NCI-H1092 treated with DMSO at 0.1 percent for 48 hours (cell line): ENCODE data around the gene TRAF3.
A peak's percentile ranks its signal among the peaks of the same experiment; 100 is the strongest.
"Not testable (repeated sequence)": the region's sequence is repeated elsewhere in the genome, so short reads cannot be mapped to it uniquely, and the experiment has no call there.

Experiments
- DNase-seq: peaks from one replicate; lab custom pipeline; 2025; lab: John Stamatoyannopoulos, UW

The TRAF3 gene

DNA sequence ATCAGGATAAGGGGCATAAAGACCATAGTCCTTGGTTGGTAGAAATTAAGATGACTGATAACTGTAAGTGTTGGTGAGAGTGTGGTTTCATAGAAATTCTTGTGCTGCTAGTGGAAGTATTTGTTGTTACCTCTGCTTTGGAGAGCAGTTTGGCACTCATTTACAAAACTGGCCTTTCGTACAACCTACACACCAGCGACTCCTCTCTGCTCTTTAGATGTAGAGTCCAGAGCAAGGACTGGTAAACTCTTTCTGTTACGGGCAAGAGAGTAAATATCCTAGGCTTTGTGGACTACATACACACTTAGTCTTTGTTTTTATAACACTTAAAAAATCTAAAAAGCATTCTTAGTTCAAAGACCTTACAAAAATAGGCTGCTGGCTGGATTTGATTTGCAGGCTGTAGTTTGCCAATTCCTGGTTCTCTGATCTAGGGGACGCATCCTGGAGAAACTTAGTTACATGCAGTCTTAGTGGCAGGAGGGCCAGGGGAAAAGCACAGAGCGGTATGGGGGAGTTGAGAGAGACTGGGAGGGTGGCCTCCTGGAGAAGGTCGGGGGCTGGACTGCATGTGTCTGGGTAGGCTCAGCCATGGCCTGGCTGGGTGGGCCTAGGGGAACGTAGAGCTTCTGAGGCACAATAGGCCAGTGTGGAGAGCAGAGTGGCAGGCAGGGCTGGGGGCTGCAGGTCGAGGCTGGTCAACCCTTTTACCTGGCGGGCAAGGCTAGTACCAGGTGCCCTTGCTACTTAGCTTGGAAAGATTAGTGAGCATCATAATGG is 89.9 kb downstream of the TRAF3 start:
- DNase-seq: no peak

DNA sequence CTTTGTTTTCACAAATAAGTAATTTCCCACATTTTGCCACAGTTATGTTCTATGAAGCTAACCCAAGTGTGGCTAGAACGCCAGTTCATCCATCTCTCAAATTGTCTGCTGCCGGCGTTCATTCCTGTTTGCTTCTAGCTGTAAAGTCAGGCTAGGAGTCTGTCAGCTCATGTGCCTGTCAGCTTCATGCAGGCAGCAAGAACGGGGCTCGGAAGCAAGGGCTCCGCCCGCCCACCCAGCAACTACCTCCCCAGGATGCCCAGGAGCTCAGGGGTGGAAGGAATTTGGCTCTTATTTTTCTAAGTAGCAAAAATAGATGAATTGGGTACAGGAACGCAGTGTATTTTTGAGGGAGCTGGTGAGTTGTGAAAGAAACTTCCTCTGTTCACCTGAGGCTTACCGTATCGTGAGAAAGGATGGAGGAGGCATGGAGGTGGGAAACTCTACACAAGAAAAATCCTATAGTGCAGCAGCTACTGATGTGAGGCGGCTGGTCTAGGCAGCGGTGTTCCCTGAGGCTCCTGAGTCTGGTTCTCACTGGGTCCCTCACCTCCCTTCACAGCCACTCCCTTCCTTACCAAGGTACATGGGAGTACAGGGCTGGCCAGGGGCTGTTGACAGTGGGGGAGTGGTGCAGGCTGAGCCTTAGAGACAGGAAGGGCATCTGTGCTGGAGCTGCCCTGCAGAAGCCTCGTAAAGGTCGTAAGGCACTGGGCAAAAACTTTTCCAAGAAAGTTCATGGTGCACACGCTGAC is 90.8 kb downstream of the TRAF3 start:
- no peak for DNase-seq

- no peak for DNase-seq
Observed at GRCh38 chr14:102868956-102869547, 91.8 kb downstream of the TRAF3 start.

- DNase-seq: no peak
Observed at GRCh38 chr14:102870246-102870645, 93.0 kb downstream of the TRAF3 start.

GRCh38 chr14:102870994-102871831 is 94.0 kb downstream of the TRAF3 start:
- DNase-seq: peak; percentile 72

DNA sequence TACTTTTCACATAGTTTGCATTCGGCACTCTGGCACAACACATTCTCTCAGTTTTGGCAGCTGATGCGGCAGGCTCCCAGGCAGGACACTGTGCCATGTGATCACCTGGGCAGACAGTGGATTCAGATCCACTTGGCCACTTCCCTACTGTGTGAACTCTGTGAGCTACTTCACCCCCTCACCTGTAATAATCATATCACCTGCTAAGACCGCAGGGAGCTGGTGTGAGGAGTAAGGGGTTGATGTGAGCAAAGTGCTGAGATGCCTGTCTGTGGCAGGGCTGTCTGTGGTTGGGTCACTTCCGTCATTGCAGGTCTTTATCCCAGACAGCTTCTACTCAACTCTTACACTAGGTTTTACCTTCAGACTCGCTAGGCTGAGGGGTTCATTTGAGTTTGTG is 94.8 kb downstream of the TRAF3 start:
- DNase-seq: no peak

DNA sequence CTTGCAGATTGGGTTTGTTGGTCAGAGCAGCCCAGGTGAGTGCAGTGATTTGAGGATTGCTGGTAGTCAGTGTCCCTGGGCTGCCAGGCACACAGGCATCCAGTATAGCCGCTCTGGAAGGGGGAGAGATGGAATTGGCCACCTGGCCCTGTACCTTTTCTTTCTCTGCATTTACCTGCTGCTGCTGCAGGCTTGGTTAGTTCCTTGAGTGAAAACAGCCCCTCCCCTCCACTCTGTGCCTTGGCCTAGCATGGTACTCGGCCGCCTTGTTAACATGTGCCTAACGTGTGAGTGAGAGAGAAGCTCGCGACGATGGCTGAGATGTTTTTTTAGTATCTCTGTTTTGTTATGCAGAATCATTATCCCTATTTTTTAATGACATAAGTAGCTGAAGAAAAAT is 95.9 kb downstream of the TRAF3 start:
- no peak for DNase-seq

DNA sequence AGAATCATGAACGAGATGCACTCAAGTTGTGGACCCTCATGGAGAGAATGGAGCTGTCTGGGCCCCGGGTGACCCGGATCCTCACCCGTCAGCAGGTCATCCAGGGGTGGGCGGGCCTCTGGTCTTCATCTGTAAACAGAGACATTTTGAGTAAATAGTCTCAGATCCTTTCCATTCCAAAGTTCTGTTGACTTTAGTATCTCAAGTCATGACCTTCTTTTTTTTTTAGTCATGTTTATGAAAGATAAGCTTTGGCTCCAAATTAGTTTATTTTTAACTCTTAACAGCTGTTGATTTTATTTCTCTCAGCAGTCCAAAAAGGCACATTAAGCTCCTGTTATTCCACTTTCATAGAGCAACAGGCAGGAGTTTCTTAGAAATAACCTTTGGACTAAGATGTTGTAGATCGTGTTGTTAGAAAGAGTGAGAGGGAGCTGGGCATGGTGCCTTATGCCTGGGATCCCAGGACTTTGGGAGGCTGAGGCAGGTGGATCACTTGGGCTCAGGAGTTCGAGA is 96.4 kb downstream of the TRAF3 start:
- no peak for DNase-seq

- no peak for DNase-seq
Observed at GRCh38 chr14:102875652-102876051, 98.4 kb downstream of the TRAF3 start.

- not testable (repeated sequence) for DNase-seq
Observed at GRCh38 chr14:102877511-102877910, 100.3 kb downstream of the TRAF3 start.

DNA sequence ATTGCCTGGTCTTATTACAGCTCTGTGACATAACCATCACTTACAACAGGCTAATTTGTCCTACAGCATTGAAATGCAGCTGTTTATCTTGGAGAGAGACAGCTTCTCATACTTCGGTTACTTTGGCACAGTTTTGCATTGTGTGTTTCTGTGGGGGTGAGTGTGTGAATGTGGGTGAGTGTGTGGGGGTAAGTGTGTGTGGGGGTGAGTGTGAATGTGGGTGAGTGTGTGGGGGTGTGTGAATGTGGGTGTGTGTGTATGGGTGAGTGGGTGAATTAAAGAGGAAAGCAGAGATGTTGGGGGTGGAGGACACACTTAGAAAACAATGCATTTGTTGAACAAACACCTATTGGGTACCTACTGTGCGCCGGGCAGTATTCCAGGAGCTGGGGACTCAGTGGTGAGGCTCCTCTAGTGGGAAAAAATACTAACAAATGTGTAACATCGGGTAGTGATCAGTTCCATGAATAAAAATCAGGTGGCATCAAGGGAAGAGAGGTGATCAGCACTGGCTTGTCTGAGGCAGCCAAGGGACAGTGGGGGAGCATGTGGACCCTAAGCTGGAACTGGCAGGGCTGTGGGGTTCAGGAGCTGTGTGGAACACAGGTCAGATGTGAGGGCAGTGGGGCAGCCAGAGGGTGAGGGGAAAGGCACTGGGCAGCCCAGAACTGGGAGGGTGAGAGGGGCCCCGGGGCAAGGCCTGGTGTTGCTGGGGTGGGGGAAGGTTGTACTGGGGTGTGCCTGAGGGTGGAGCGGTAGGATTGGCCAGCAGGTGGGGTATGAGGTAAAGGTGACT is 101.1 kb downstream of the TRAF3 start:
- DNase-seq: no peak

GRCh38 chr14:102878970-102879460 is 101.8 kb downstream of the TRAF3 start:
- no peak for DNase-seq

DNA sequence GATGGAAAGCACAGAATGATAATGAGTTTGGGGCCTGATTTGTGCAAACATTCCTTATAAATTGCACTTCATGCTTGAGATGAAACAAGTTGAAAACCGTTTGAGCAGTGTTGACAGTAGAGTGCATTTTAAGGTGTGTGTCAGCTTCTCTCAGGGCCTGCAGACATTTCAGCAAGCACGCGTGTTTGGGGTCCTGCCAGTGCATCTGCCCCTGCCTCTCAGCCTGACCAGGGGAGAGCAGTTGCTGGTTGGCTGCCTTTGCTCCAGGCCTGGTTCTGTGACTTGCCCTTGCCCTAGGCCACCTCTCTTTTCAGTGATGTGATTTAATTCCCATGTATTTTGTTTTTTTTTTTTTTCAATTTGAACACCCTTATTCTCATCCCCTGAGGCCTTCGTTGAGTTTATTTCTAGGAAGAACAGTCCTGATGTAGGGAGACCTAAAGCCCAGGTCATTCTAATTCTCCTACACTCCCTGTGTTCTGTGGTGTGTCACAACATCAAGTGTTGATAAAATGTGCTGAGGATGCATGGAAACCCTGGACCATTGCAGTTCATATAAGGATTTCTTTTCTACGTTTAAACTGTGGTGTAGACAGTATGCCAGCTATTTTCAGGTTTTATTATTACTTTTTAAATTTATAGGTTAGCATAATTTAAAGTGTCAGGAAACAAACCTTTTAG is 105.1 kb downstream of the TRAF3 start:
- no peak for DNase-seq

GRCh38 chr14:102883089-102883541 is 105.9 kb downstream of the TRAF3 start:
- no peak for DNase-seq

GRCh38 chr14:102883554-102883953 is 106.3 kb downstream of the TRAF3 start:
- DNase-seq: no peak

- DNase-seq: no peak
Observed at GRCh38 chr14:102885737-102886447, 108.6 kb downstream of the TRAF3 start.

DNA sequence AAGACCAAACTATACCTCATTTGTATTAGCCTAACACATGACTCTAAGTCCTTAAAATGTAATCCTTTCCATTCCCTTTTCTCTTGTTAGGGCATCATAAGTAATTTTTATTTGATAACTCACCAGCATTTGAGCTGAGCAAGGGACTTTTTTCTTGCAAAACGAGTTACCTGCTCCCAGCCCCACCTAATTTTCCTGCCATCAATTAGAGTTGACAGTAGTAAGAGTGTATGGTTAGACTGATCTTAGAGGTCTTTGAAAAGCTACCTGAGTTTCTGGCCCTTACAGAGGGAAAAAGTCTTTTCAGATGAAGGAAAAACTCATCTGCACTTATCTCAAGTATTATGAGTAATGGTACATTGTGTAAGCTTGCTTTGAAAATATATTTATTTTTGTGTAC is 111.5 kb downstream of the TRAF3 start:
- no peak for DNase-seq

GRCh38 chr14:102889615-102890014 is 112.4 kb downstream of the TRAF3 start:
- DNase-seq: no peak

GRCh38 chr14:102891111-102891510 is 113.9 kb downstream of the TRAF3 start:
- DNase-seq: no peak

DNA sequence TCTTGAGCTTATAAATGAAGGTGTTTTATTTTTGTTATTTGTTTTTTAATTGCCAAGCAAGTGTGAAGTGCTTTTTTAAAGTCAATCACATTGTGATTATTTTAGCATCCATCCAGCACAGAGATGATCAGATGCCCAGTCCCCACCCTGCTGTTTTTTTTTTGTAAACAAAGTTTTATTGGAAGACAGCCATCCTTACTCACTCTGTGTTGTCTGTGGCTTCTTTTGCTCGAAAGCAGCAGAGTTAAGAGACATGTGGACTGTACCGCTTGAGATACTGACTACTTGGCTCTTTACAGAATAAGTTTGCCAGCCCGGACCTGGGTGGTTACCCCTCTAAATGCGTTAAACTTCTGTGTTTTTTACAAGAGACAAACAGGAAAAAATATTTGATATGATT is 114.3 kb downstream of the TRAF3 start:
- DNase-seq: no peak
